Thoracic aorta (tissue), 2 donors: ENCODE measurements around the gene RTN4R. TPM values are rescaled to one million over a fixed set of nuclear protein-coding genes. Genes with fewer than 3 reads are reported as not detected.

Source experiments
- ATAC-seq: fragments of 150-250 bp; one replicate; pipeline ENCODE4 v1.8.0; 2017; ENCODE audit warnings: low read depth; ENCODE audit not compliant: insufficient number of reproducible peaks, low FRiP score
- DNase-seq: peaks from one replicate; pipeline ENCODE4 v3.0.0-alpha.2; 2020; ENCODE audit warnings: low spot score
- H3K27ac ChIP-seq, 2 donors: fragments of 200-600 bp; sonication (generic); 1 replicate in 1 of 2; 2 replicates in 1 of 2; pipeline ENCODE4 v1.5.1; 2016; ENCODE audit warnings: mild to moderate bottlenecking in 2 of 2, moderate library complexity in 2 of 2
- H3K27me3 ChIP-seq: fragments of 200-600 bp; sonication (generic); replicated peaks from 2 replicates; pipeline ENCODE4 v1.6.0; 2016; ENCODE audit warnings: mild to moderate bottlenecking; ENCODE audit not compliant: insufficient read depth
- H3K36me3 ChIP-seq: fragments of 200-600 bp; sonication (generic); one replicate; pipeline ENCODE4 v1.5.1; 2016
- H3K4me1 ChIP-seq, 2 donors: fragments of 200-600 bp; sonication (generic); 1 replicate in 1 of 2; 2 replicates in 1 of 2; pipeline versions ENCODE4 v1.5.1 to v1.6.0; 2016; ENCODE audit warnings: low read depth in 2 of 2, mild to moderate bottlenecking in 1 of 2; ENCODE audit not compliant: control insufficient read depth in 1 of 2
- H3K4me3 ChIP-seq: fragments of 200-600 bp; sonication (generic); 2 replicates; pipeline ENCODE4 v1.5.1; 2016; ENCODE audit warnings: mild to moderate bottlenecking
- H3K9me3 ChIP-seq: fragments of 200-600 bp; sonication (generic); 2 replicates; pipeline ENCODE4 v1.5.1; 2016
- total RNA-seq, 2 donors: library from RNA; depleted of rRNA; stranded (reverse); fragments of >200 nt; gene quantifications; one replicate each; pipeline versions ENCODE4 v1.1.0 to v1.2.3, GENCODE V29; 2016
- TF ChIP-seq, protein P1 (sequence below): fragments of 200-600 bp; sonication (generic); IDR thresholded peaks from one replicate; pipeline ENCODE4 v1.5.1; 2019; ENCODE audit warnings: antibody characterized with exemption

RTN4R gene
- total RNA-seq, 2 donors from 2014 or later = 7.4 TPM; not detected in 1

DNA sequence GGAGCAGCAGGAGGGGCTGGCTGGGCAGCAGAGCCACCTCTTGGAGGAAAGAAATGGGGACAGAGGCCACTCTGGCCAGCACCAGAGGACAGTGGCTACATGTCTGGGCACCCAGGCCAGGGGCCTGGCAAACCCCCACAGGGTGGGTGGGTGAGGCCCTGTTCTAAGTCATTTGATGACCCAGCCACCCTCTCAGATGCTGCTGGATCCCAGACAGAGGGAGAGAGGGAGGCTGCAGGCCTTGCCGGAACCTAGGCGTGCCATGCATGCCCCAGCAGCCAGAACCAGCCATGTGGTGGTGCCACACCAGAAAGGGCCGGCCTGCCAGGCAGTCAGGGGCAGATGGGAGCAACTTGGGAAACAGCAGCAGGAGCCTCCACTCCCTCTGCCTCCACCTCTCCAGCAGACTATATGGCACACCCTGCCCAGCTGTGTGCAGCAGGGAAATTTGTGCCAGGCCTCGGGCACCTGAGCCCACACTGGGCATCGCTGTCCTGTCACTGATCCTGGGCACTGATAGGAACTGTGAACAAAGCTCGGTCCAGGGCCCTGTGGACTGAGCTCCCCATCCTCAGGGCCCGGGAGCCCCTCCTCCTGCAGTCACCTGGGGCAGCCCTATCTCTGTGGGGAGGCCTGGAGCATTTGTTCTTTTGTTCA is 45.2 kb downstream of the RTN4R start:
- no peak overlapping the region for H3K4me3 ChIP-seq
- TF ChIP-seq, protein P1, sequence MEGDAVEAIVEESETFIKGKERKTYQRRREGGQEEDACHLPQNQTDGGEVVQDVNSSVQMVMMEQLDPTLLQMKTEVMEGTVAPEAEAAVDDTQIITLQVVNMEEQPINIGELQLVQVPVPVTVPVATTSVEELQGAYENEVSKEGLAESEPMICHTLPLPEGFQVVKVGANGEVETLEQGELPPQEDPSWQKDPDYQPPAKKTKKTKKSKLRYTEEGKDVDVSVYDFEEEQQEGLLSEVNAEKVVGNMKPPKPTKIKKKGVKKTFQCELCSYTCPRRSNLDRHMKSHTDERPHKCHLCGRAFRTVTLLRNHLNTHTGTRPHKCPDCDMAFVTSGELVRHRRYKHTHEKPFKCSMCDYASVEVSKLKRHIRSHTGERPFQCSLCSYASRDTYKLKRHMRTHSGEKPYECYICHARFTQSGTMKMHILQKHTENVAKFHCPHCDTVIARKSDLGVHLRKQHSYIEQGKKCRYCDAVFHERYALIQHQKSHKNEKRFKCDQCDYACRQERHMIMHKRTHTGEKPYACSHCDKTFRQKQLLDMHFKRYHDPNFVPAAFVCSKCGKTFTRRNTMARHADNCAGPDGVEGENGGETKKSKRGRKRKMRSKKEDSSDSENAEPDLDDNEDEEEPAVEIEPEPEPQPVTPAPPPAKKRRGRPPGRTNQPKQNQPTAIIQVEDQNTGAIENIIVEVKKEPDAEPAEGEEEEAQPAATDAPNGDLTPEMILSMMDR = no peak
- no peaks in the 10 kb centered on the region for H3K27me3 ChIP-seq
- no peaks in the 10 kb centered on the region for H3K36me3 ChIP-seq
- H3K27ac ChIP-seq = peak overlapping the region; percentile 52 to 66
- no peaks in the 10 kb centered on the region for H3K9me3 ChIP-seq
- no peak for DNase-seq
- no peak for ATAC-seq
- H3K4me1 ChIP-seq = peaks cover 4 to 29% of the 10 kb centered on the region in 2 donors

DNA sequence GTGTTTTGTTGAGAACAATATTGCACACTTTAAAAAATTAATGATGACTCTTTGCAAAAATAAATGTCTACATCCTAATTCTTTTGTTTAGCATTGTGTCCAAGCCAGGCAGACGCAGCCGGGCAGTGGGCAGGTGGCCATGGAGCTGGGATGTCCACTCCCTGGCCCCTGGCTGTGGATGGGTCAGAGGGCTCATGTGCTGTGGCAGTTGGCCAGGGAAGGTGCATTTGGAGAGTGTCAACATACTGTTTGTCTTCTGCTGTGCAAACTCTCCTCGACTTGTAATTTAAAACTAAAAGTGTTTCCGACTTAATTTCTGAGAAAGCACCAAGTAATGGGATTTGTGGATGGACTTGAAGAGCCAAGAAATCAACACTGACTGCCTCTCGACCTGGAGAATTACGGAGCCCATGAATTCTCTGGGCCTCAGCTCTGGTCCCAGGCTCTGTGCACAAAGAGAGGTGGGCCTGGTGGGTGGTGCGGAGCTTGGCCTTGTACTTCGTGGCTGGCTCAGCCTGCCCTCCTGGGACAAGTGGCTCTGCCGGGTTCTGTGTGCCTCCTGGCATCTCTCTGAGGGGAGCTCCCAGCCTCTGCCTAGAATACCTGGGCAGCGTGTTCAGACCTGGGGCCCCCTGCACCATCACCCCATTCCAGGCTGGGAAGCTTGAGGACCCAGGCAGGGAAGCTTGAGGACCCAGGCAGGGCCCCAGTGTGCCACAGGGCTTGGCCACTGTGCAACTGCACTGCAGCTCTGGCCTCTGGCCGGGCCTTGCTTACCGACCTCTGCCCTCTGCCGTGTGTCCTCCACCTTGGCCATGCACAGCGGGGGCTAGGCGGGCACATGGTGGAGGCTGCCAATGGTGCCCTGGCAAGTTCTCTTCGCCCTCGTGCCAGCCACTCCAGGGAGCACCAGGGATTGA is 46.4 kb downstream of the RTN4R start:
- no peaks in the 10 kb centered on the region for H3K27me3 ChIP-seq
- DNase-seq (no peak), ATAC-seq (no peak)
- no peak overlapping the region for H3K4me3 ChIP-seq
- TF ChIP-seq, protein P1 = no peak
- H3K9me3 ChIP-seq = no peaks in the 10 kb centered on the region
- H3K4me1 ChIP-seq = peaks cover 4 to 26% of the 10 kb centered on the region in 2 donors
- peak overlapping the region; percentile 52 to 66 for H3K27ac ChIP-seq
- H3K36me3 ChIP-seq = no peaks in the 10 kb centered on the region

DNA sequence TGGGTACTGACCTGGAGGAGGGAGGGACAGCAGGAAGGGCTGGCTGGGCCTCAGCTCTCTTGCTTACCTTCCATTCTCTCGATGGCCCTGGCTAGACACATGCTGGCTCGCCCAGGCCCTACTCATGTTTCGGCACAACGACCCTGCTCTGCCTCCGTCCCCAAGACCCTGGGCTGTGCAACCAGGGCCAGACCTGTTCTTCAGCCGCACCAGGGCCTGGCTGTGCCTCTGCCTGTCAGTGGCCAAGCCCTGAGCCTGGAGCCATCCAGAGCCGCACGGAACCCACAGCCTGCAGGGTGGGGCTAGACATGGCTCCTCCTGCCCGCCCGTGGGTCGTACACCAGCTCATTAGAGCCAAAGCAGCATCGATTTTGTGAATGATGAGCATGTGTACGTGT is 47.5 kb downstream of the RTN4R start:
- no peaks in the 10 kb centered on the region for H3K27me3 ChIP-seq
- H3K9me3 ChIP-seq = no peaks in the 10 kb centered on the region
- H3K4me1 ChIP-seq = peaks cover 4 to 26% of the 10 kb centered on the region in 2 donors
- no peak overlapping the region for H3K4me3 ChIP-seq
- no peaks in the 10 kb centered on the region for H3K36me3 ChIP-seq
- ATAC-seq (no peak), DNase-seq (no peak)
- TF ChIP-seq, protein P1 = no peak
- no peak overlapping the region for H3K27ac ChIP-seq

DNA sequence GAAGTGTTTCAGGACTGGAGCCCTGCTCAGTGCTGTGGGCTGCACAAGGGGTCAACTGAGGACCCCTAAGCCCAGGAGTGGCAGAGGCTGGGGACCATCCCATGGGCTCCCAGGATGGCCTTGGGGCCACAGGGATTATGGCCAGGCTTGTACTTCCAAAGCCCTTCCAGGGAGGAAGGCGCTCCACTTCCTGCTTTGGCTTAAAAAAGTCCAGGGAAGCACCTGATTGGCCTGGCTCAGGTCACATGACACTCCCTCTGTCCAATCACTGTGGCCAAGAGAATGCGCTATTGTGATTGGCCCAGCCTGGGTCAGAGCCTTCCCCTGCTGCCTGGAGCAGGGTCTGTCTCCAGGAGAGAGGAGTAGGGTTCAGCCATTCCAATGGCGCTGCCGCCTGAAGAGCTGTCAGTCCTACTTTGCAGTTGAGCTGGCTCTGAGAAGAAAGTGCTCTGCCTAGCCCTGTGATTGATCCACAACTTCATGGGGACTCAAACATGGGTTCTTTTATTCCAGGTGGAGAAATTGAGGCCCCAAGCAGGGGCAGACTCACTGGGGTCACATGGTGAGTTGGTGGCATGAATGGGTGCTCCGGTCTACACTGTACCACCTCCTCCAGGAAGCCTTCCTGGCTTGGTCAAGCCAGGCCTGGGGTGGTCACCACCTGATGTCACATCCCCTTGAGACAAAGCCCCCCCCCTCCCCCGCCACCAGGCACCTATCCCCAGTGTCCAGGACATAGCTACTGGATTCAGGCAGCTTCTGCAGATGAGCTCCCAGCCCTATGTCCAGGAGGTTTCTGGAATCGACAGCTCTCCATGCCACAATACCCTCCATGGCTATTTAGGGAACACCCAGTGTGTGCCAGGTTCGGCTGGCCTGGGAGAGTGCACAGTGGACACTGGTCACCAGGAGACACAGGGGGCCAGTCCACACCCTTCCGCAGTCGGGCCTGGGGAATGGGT is 48.2 kb downstream of the RTN4R start:
- no peaks in the 10 kb centered on the region for H3K9me3 ChIP-seq
- no peak overlapping the region for H3K4me3 ChIP-seq
- no peaks in the 10 kb centered on the region for H3K27me3 ChIP-seq
- no peak overlapping the region for H3K27ac ChIP-seq
- H3K36me3 ChIP-seq = no peaks in the 10 kb centered on the region
- peaks cover 4 to 26% of the 10 kb centered on the region in 2 donors for H3K4me1 ChIP-seq
- no peak for ATAC-seq
- TF ChIP-seq, protein P1 = no peak
- DNase-seq = no peak
